ENCODE results near the gene ANKK1. TPM values are rescaled to one million over a fixed set of nuclear protein-coding genes. Genes with fewer than 3 reads are reported as not detected.

The ANKK1 gene
- total and polyA plus RNA-seq, 4 donors = 0.16 to 0.57 (median 0.26) TPM; not detected in 1

DNA sequence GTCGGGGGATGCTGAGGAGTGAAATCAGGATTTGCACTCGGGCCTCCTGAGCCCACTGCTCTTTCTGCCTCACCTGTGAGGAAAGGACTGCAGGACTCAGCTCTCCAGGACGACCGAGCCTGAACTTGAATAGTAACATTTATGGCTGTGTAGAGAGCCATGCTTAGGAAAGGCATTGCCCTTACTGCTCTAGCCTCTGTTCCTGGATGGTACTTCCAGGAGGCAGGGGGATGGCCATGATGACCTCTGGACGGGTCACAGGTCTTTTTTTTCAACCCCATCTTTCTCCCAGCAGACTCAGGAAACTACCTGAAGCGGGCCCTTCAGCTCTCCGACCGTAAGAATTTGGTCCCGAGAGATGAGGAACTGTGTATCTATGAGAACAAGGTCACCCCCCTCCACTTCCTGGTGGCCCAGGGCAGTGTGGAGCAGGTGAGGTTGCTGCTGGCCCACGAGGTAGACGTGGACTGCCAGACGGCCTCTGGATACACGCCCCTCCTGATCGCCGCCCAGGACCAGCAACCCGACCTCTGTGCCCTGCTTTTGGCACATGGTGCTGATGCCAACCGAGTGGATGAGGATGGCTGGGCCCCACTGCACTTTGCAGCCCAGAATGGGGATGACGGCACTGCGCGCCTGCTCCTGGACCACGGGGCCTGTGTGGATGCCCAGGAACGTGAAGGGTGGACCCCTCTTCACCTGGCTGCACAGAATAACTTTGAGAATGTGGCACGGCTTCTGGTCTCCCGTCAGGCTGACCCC lies 11.3 kb downstream of the ANKK1 start:
- Histone ChIP-seq H3K36me3 (ENCODE audit: control insufficient read depth in 1 of 2, insufficient read depth in 2 of 2, low read length in 1 of 2) (no peaks in the 10 kb centered on the region), H3K9me3 (ENCODE audit: control insufficient read depth, low read length) (no peaks in the 10 kb centered on the region), H3K27ac (ENCODE audit: low read depth in 1 of 2, low read length in 2 of 2) (no peak overlapping the region), H3K4me3 (ENCODE audit: low read length in 2 of 2) (no peak overlapping the region), H3K27me3 (ENCODE audit: control insufficient read depth in 1 of 2, insufficient read depth in 2 of 2, low read length in 1 of 2) (no peaks in the 10 kb centered on the region), H3K4me1 (ENCODE audit: control insufficient read depth in 1 of 2, insufficient read depth in 2 of 2, low read length in 2 of 2) (no peaks in the 10 kb centered on the region)
- intact Hi-C loops (cut with DNase I) = no loop called here
- no peak for DNase-seq
- ATAC-seq (ENCODE audit: low FRiP score) = no peak
- 85 to 86% methylated on average over 24 of the region's 24 CpGs for WGBS, 2 donors

DNA sequence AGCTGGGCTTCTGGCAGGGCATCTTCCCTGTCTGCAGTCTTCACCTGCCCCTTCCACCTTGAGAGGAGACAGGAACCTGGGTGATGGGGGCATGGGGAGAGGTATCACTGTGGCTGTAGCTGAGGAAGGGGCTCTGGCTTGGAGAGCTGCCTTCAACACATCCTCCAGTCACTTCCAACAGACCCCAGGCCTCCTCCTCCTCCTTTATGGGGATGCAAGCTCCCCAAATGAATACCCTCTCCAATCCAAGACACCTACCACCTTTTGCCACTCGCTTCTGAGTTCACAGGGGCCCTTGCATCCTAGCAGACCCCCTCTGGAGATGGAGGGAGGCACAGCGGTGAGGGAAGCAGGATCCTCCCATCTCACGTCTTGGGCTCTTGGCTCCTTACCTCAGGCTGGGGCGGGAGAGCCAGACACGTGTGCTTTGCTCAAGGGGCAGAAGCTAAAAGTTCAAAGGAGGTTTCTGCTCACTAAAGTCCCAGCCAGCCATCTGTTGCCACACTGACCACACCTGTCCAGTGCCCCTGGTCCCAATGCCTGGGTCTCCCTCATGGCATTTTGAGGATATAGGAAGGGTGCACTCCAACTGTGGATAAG lies 13.2 kb downstream of the ANKK1 start:
- H3K27ac ChIP-seq (ENCODE audit: low read depth in 1 of 2, low read length in 2 of 2) = no peak overlapping the region
- no peaks in the 10 kb centered on the region for H3K36me3 ChIP-seq (ENCODE audit: control insufficient read depth in 1 of 2, insufficient read depth in 2 of 2, low read length in 1 of 2)
- H3K9me3 ChIP-seq (ENCODE audit: control insufficient read depth, low read length) = no peaks in the 10 kb centered on the region
- H3K27me3 ChIP-seq (ENCODE audit: control insufficient read depth in 1 of 2, insufficient read depth in 2 of 2, low read length in 1 of 2) = no peaks in the 10 kb centered on the region
- DNase-seq (no peak), ATAC-seq (ENCODE audit: low FRiP score) (no peak)
- H3K4me3 ChIP-seq (ENCODE audit: low read length in 2 of 2) = no peak overlapping the region
- 69 to 71% methylated on average over 5 of the region's 5 CpGs for WGBS, 2 donors
- no peaks in the 10 kb centered on the region for H3K4me1 ChIP-seq (ENCODE audit: control insufficient read depth in 1 of 2, insufficient read depth in 2 of 2, low read length in 2 of 2)
- intact Hi-C loops (cut with DNase I) = no loop called here

DNA sequence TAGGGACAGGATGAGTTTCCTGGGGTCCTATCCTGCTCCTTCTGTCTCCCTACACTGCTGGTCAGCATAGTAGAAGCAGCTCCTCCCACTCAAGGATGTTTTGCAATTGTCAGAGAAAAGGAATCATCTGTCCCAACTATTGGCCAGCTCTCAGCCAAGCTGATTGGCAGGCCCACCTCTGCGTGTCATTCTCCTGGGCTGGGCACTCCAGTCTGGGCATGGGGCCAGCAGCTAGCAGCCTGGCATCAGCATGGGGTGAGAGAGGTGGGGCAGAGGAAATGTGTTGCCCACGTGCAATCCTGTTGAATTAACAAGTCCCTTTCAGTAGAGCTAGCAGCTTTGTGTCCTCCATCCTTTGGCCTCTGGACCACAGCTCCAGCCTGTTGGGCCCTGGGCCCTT lies 14.1 kb downstream of the ANKK1 start:
- intact Hi-C loops (cut with DNase I) = no loop called here
- H3K4me1 ChIP-seq (ENCODE audit: control insufficient read depth in 1 of 2, insufficient read depth in 2 of 2, low read length in 2 of 2) = no peaks in the 10 kb centered on the region

DNA sequence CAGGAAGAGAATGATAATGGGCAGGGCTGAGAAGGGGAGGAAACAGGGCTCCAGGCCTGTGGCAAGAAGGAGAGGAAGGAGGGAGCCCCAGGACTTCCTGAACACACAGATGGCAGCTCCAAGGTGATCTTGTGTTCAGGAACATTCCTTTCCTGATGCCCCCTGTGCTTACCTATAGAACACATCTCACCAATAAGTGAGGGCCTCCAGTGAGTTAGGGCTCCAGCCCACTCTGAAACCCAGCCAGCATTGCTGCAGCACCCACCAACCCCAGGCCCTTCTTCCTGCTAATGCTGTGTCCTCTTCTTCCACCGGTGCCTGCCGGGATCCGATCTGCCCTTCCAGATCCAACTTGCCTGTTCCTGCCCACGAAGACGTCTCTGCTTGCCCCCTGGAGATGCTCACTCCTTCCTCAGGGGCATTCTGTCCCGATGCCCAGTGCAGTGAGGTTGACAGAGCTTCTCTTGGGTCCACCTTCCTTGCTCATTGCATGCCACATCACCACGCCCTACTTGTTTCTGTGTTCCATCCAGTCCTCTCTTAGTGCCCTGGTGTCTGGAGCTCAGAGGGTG lies 17.4 kb downstream of the ANKK1 start:
- H3K27ac ChIP-seq (ENCODE audit: low read depth in 1 of 2, low read length in 2 of 2) = no peak overlapping the region
- H3K9me3 ChIP-seq (ENCODE audit: control insufficient read depth, low read length) = no peaks in the 10 kb centered on the region
- DNase-seq = no peak
- WGBS, 2 donors = 88 to 90% methylated on average over 7 of the region's 7 CpGs
- intact Hi-C loops (cut with DNase I) = no loop called here
- H3K36me3 ChIP-seq (ENCODE audit: control insufficient read depth in 1 of 2, insufficient read depth in 2 of 2, low read length in 1 of 2) = no peaks in the 10 kb centered on the region
- no peaks in the 10 kb centered on the region for H3K4me1 ChIP-seq (ENCODE audit: control insufficient read depth in 1 of 2, insufficient read depth in 2 of 2, low read length in 2 of 2)
- H3K4me3 ChIP-seq (ENCODE audit: low read length in 2 of 2) = no peak overlapping the region
- H3K27me3 ChIP-seq (ENCODE audit: control insufficient read depth in 1 of 2, insufficient read depth in 2 of 2, low read length in 1 of 2) = no peaks in the 10 kb centered on the region
- ATAC-seq (ENCODE audit: low FRiP score) = no peak

More for the DNA sequence above, 14.1 kb downstream of the ANKK1 start:
- H3K27me3 ChIP-seq (ENCODE audit: control insufficient read depth in 1 of 2, insufficient read depth in 2 of 2, low read length in 1 of 2) = no peaks in the 10 kb centered on the region
- H3K9me3 ChIP-seq (ENCODE audit: control insufficient read depth, low read length) = no peaks in the 10 kb centered on the region
- 0 to 1% methylated on average over 2 of the region's 2 CpGs for WGBS, 2 donors
- H3K27ac ChIP-seq (ENCODE audit: low read depth in 1 of 2, low read length in 2 of 2) = no peak overlapping the region
- DNase-seq = peak in 1 of 2 donors; percentile 65
- H3K36me3 ChIP-seq (ENCODE audit: control insufficient read depth in 1 of 2, insufficient read depth in 2 of 2, low read length in 1 of 2) = no peaks in the 10 kb centered on the region
- no peak overlapping the region for H3K4me3 ChIP-seq (ENCODE audit: low read length in 2 of 2)
- no peak for ATAC-seq (ENCODE audit: low FRiP score)

DNA sequence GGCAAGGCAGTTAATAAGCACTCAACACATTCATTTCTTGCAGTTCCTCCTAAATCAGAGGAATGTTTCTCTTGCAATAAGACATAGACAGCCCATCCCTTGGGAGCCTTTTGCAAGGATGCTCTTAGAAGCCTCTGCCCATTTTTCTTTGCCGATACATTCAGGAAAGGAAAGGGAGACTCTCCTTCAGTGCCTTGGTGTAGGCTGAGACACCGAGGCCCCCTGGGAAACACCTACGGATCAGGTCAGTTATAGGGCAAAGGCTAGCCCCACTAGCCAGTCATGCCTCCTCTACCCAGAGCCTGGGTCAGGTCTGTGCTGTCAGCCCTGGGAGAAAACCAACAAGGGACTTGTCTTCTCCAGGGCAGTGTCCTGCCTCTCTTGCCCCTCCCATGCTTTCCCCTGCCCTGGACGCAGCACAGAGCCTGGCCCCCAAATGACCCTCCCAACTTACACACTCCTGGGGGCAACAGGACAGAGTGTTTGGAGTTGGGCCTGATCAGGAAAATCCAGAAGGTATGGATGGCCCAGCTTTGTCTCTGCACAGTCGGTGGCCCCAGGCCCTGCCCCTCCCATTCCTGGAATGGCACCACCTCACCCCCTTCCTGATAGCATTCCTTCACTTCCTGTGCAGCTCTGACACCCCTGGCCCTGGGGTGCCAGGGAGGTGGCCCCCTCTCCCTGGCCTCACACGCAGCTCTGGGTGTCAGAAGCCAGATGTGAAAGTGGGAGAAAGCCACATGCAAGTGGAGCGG lies 18.3 kb downstream of the ANKK1 start:
- H3K27ac ChIP-seq (ENCODE audit: low read depth in 1 of 2, low read length in 2 of 2) = no peak overlapping the region

DNA sequence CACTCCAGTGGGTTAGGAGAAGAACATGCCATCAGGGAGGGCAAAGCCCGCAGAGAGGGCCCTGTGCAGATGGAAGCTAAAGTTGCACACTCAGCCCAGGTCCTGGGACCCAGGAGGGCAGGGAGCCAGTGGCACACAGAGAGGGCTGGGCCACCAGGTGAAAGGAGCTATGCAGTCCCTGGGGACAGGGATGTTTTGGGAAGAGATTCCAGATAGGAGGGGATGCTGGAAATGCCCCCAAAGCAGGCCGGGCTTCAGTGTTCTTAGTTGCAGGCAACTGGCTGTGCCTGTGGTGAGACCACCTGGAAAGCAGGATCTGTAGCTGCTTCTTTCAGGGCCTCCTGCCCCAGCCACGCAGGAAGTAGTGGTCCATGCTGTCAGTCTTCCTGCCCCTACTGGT lies 19.6 kb downstream of the ANKK1 start:
- Histone ChIP-seq H3K27me3 (ENCODE audit: control insufficient read depth in 1 of 2, insufficient read depth in 2 of 2, low read length in 1 of 2) (no peaks in the 10 kb centered on the region), H3K4me1 (ENCODE audit: control insufficient read depth in 1 of 2, insufficient read depth in 2 of 2, low read length in 2 of 2) (no peaks in the 10 kb centered on the region), H3K4me3 (ENCODE audit: low read length in 2 of 2) (no peak overlapping the region), H3K9me3 (ENCODE audit: control insufficient read depth, low read length) (no peaks in the 10 kb centered on the region), H3K36me3 (ENCODE audit: control insufficient read depth in 1 of 2, insufficient read depth in 2 of 2, low read length in 1 of 2) (no peaks in the 10 kb centered on the region), H3K27ac (ENCODE audit: low read depth in 1 of 2, low read length in 2 of 2) (no peak overlapping the region)
- intact Hi-C loops (cut with DNase I) = no loop called here
- 81 to 82% methylated on average over 3 of the region's 3 CpGs for WGBS, 2 donors
- no peak for DNase-seq
- no peak for ATAC-seq (ENCODE audit: low FRiP score)

More for the DNA sequence above, 18.3 kb downstream of the ANKK1 start:
- Histone ChIP-seq H3K27me3 (ENCODE audit: control insufficient read depth in 1 of 2, insufficient read depth in 2 of 2, low read length in 1 of 2) (no peaks in the 10 kb centered on the region), H3K4me1 (ENCODE audit: control insufficient read depth in 1 of 2, insufficient read depth in 2 of 2, low read length in 2 of 2) (no peaks in the 10 kb centered on the region), H3K9me3 (ENCODE audit: control insufficient read depth, low read length) (no peaks in the 10 kb centered on the region), H3K4me3 (ENCODE audit: low read length in 2 of 2) (no peak overlapping the region), H3K36me3 (ENCODE audit: control insufficient read depth in 1 of 2, insufficient read depth in 2 of 2, low read length in 1 of 2) (no peaks in the 10 kb centered on the region)
- intact Hi-C loops (cut with DNase I) = no loop called here
- DNase-seq = no peak
- 62 to 72% methylated on average over 7 of the region's 7 CpGs for WGBS, 2 donors
- no peak for ATAC-seq (ENCODE audit: low FRiP score)

DNA sequence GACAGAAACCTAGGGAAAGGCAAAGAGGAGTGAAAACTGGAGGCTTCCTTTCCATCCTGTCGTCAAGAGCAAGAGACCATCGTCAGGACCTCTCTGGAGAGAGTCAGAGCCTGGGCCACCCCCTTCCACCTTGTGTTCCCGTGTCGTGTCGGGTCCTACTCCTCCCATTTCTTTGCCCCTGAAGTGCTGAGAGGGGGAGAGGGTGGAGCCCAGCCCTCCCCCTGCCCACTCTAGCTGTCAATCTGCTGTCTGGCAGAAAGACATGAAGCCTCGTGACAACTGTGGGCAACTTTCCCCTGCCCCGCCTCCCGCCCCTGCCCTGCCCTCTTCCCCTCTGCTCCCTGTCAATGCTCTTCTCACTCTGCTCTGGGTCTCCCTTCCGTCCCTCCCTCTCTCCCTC lies 20.6 kb downstream of the ANKK1 start:
- intact Hi-C loops (cut with DNase I) = no loop called here
- Histone ChIP-seq H3K9me3 (ENCODE audit: control insufficient read depth, low read length) (no peaks in the 10 kb centered on the region), H3K27ac (ENCODE audit: low read depth in 1 of 2, low read length in 2 of 2) (no peak overlapping the region), H3K4me1 (ENCODE audit: control insufficient read depth in 1 of 2, insufficient read depth in 2 of 2, low read length in 2 of 2) (no peaks in the 10 kb centered on the region), H3K36me3 (ENCODE audit: control insufficient read depth in 1 of 2, insufficient read depth in 2 of 2, low read length in 1 of 2) (no peaks in the 10 kb centered on the region), H3K4me3 (ENCODE audit: low read length in 2 of 2) (no peak overlapping the region), H3K27me3 (ENCODE audit: control insufficient read depth in 1 of 2, insufficient read depth in 2 of 2, low read length in 1 of 2) (no peaks in the 10 kb centered on the region)
- DNase-seq (no peak), ATAC-seq (ENCODE audit: low FRiP score) (no peak)
- WGBS, 2 donors = 48 to 50% methylated on average over 8 to 9 of the region's 9 CpGs

DNA sequence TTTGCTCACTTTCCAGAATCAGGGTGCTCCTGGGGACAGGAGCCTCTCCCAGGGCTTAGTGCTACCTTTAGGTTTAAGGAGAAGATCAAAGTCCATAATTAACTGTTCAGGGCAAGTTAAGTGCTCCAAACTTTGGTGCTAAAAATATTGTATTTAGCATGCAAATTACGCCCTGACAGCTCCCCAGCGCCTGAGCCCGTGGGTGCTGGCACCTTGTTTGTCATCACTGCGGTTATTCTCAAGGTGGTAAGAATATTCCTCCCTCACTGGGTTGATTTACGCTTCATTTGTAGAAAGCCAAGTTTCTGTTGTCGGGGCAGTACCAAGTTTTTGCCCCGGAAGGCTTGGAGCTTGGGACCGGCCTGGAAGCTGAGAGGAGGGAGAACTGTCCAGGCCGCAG lies 21.3 kb downstream of the ANKK1 start:
- WGBS, 2 donors = 84% methylated on average over 9 of the region's 9 CpGs
- DNase-seq (no peak), ATAC-seq (ENCODE audit: low FRiP score) (no peak)
- intact Hi-C loops (cut with DNase I) = no loop called here
- no peaks in the 10 kb centered on the region for H3K27me3 ChIP-seq (ENCODE audit: control insufficient read depth in 1 of 2, insufficient read depth in 2 of 2, low read length in 1 of 2)
- H3K36me3 ChIP-seq (ENCODE audit: control insufficient read depth in 1 of 2, insufficient read depth in 2 of 2, low read length in 1 of 2) = no peaks in the 10 kb centered on the region
- no peaks in the 10 kb centered on the region for H3K4me1 ChIP-seq (ENCODE audit: control insufficient read depth in 1 of 2, insufficient read depth in 2 of 2, low read length in 2 of 2)
- no peak overlapping the region for H3K4me3 ChIP-seq (ENCODE audit: low read length in 2 of 2)
- no peak overlapping the region for H3K27ac ChIP-seq (ENCODE audit: low read depth in 1 of 2, low read length in 2 of 2)
- H3K9me3 ChIP-seq (ENCODE audit: control insufficient read depth, low read length) = no peaks in the 10 kb centered on the region

Data from aorta (tissue), 5 donors.